Stimulated activated CD8-positive, alpha-beta memory T cell treated with anti-CD3 and anti-CD28 coated beads, Interleukin-4, amount 100 ng/mL, for 1 hour (primary cell): ENCODE measurements around the gene RIC8B.
"Not testable (repeated sequence)": the region's sequence is repeated elsewhere in the genome, so short reads cannot be mapped to it uniquely, and the experiment has no call there.

Source experiments
- DNase-seq, 2 donors: peaks; one replicate each; pipeline ENCODE4 v3.0.0-alpha.2; 2020; ENCODE audit warnings: low read depth in 2 of 2, low spot score in 1 of 2

The RIC8B gene

GRCh38 chr12:106774005-106774807, at the start of gene RIC8B:
RIC8B (plus strand) TSS chr12:106774682; CDS start chr12:106774746, 64 bp downstream.
- DNase-seq, result peak; percentile 61 to 64

- no peak for DNase-seq
Measured at GRCh38 chr12:106724934-106725333, 49.5 kb upstream of the RIC8B start.

- DNase-seq, result not testable (repeated sequence)
Measured at GRCh38 chr12:106726603-106727202, 47.8 kb upstream of the RIC8B start.

GRCh38 chr12:106729611-106730010, 44.9 kb upstream of the RIC8B start:
- no peak for DNase-seq

- DNase-seq, result no peak
Measured at GRCh38 chr12:106732890-106733289, 41.6 kb upstream of the RIC8B start.

GRCh38 chr12:106733660-106734059, 40.8 kb upstream of the RIC8B start:
- no peak for DNase-seq

- DNase-seq, result no peak
Measured at GRCh38 chr12:106736051-106736957, 38.2 kb upstream of the RIC8B start.

GRCh38 chr12:106739318-106739717, 35.2 kb upstream of the RIC8B start:
- DNase-seq, result no peak

GRCh38 chr12:106739815-106740530, 34.5 kb upstream of the RIC8B start:
- no peak for DNase-seq

GRCh38 chr12:106740818-106741217, 33.7 kb upstream of the RIC8B start:
- DNase-seq, result no peak

- no peak for DNase-seq
Measured at GRCh38 chr12:106741247-106741646, 33.2 kb upstream of the RIC8B start.

GRCh38 chr12:106743270-106743988, 31.1 kb upstream of the RIC8B start:
- DNase-seq, result no peak

- DNase-seq, result no peak
Measured at GRCh38 chr12:106744600-106744999, 29.9 kb upstream of the RIC8B start.

GRCh38 chr12:106745181-106745745, 29.2 kb upstream of the RIC8B start:
- no peak for DNase-seq

GRCh38 chr12:106747973-106748436, 26.5 kb upstream of the RIC8B start:
- no peak for DNase-seq

GRCh38 chr12:106750524-106750923, 24.0 kb upstream of the RIC8B start:
- no peak for DNase-seq

- peak in 1 of 2 donors; percentile 10 for DNase-seq
Measured at GRCh38 chr12:106753526-106753925, 21.0 kb upstream of the RIC8B start.

- no peak for DNase-seq
Measured at GRCh38 chr12:106754331-106754730, 20.2 kb upstream of the RIC8B start.

GRCh38 chr12:106757623-106758348, 16.7 kb upstream of the RIC8B start:
- no peak for DNase-seq
